Measurements from ENCODE around the gene NACC1.
"Not testable (repeated sequence)": the region's sequence is repeated elsewhere in the genome, so short reads cannot be mapped to it uniquely, and the experiment has no call there.

NACC1 gene

GRCh38 chr19:13172346-13173138 lies 54.5 kb downstream of the NACC1 start:
- Histone ChIP-seq H3K27ac (ENCODE audit: low read depth, low read length) (no peak overlapping the region), H3K9me3 (ENCODE audit: control insufficient read depth, insufficient read depth, low read length) (no peaks in the 10 kb centered on the region), H3F3A (ENCODE audit: control insufficient read depth, insufficient read depth) (peaks cover 9% of the 10 kb centered on the region), H3K4me1 (ENCODE audit: control insufficient read depth, low read length) (peaks cover 47% of the 10 kb centered on the region), H3K4me2 (ENCODE audit: low read length) (no peak overlapping the region), H3K79me2 (ENCODE audit: control insufficient read depth, low read length) (no peaks in the 10 kb centered on the region), H4K20me1 (ENCODE audit: control insufficient read depth, insufficient read depth, low read depth, low read length) (no peaks in the 10 kb centered on the region), H3K4me3 (ENCODE audit: low read length) (no peak overlapping the region), H3K36me3 (ENCODE audit: control insufficient read depth, low read length) (no peaks in the 10 kb centered on the region), H3K27me3 (ENCODE audit: control insufficient read depth, low read length) (no peaks in the 10 kb centered on the region), H3K9me2 (replicated peaks; ENCODE audit: control insufficient read depth, low read length) (no peaks in the 10 kb centered on the region)
- no peak for TF ChIP-seq EZH2phosphoT487 (IDR thresholded peaks at IDR 0.05; ENCODE audit: borderline replicate concordance, low read length)
- no peak for TF ChIP-seq CTCF (IDR thresholded peaks at IDR 0.05; ENCODE audit: low read depth, low read length, poor library complexity, severe bottlenecking)

GRCh38 chr19:13173139-13173737 lies 55.2 kb downstream of the NACC1 start:
- Histone ChIP-seq H3K4me2 (ENCODE audit: low read length) (no peak overlapping the region), H3F3A (ENCODE audit: control insufficient read depth, insufficient read depth) (peaks cover 5% of the 10 kb centered on the region; the same call in 1 of the 2 replicates), H3K9me2 (replicated peaks; ENCODE audit: control insufficient read depth, low read length) (no peaks in the 10 kb centered on the region), H3K4me1 (ENCODE audit: control insufficient read depth, low read length) (peaks cover 40% of the 10 kb centered on the region), H3K9me3 (ENCODE audit: control insufficient read depth, insufficient read depth, low read length) (no peaks in the 10 kb centered on the region), H3K4me3 (ENCODE audit: low read length) (no peak overlapping the region), H4K20me1 (ENCODE audit: control insufficient read depth, insufficient read depth, low read depth, low read length) (no peaks in the 10 kb centered on the region), H3K79me2 (ENCODE audit: control insufficient read depth, low read length) (no peaks in the 10 kb centered on the region), H3K27me3 (ENCODE audit: control insufficient read depth, low read length) (no peaks in the 10 kb centered on the region), H3K27ac (ENCODE audit: low read depth, low read length) (no peak overlapping the region), H3K36me3 (ENCODE audit: control insufficient read depth, low read length) (no peaks in the 10 kb centered on the region)
- TF ChIP-seq EZH2phosphoT487 (IDR thresholded peaks at IDR 0.05; ENCODE audit: borderline replicate concordance, low read length) (no peak), CTCF (IDR thresholded peaks at IDR 0.05; ENCODE audit: low read depth, low read length, poor library complexity, severe bottlenecking) (no peak)

- no peaks in the 10 kb centered on the region for H3K9me3 ChIP-seq (ENCODE audit: control insufficient read depth, insufficient read depth, low read length)
- H3K27ac ChIP-seq (ENCODE audit: low read depth, low read length): no peak overlapping the region
- no peak overlapping the region for H3K4me2 ChIP-seq (ENCODE audit: low read length)
- H3K4me3 ChIP-seq (ENCODE audit: low read length): no peak overlapping the region
- H3K9me2 ChIP-seq (replicated peaks; ENCODE audit: control insufficient read depth, low read length): no peaks in the 10 kb centered on the region
- TF ChIP-seq CTCF (IDR thresholded peaks at IDR 0.05; ENCODE audit: low read depth, low read length, poor library complexity, severe bottlenecking) (no peak), EZH2phosphoT487 (IDR thresholded peaks at IDR 0.05; ENCODE audit: borderline replicate concordance, low read length) (no peak)
- H3K27me3 ChIP-seq (ENCODE audit: control insufficient read depth, low read length): no peaks in the 10 kb centered on the region
- H3F3A ChIP-seq (ENCODE audit: control insufficient read depth, insufficient read depth): 0 out of 2 replicates have a peak, but pooled peaks cover 2% of the 10 kb centered on the region
- no peaks in the 10 kb centered on the region for H4K20me1 ChIP-seq (ENCODE audit: control insufficient read depth, insufficient read depth, low read depth, low read length)
- H3K79me2 ChIP-seq (ENCODE audit: control insufficient read depth, low read length): no peaks in the 10 kb centered on the region
- peaks cover 31% of the 10 kb centered on the region for H3K4me1 ChIP-seq (ENCODE audit: control insufficient read depth, low read length)
- no peaks in the 10 kb centered on the region for H3K36me3 ChIP-seq (ENCODE audit: control insufficient read depth, low read length)
These were observed 58.3 kb downstream of the NACC1 start for GRCh38 chr19:13176345-13176744.

GRCh38 chr19:13177584-13177983 lies 59.5 kb downstream of the NACC1 start:
- H3K79me2 ChIP-seq (ENCODE audit: control insufficient read depth, low read length); H3K9me2 ChIP-seq (replicated peaks; ENCODE audit: control insufficient read depth, low read length); H3K27me3 ChIP-seq (ENCODE audit: control insufficient read depth, low read length); H4K20me1 ChIP-seq (ENCODE audit: control insufficient read depth, insufficient read depth, low read depth, low read length); H3K9me3 ChIP-seq (ENCODE audit: control insufficient read depth, insufficient read depth, low read length); H3K4me3 ChIP-seq (ENCODE audit: low read length); H3F3A ChIP-seq (ENCODE audit: control insufficient read depth, insufficient read depth); H3K4me2 ChIP-seq (ENCODE audit: low read length); H3K27ac ChIP-seq (ENCODE audit: low read depth, low read length); H3K36me3 ChIP-seq (ENCODE audit: control insufficient read depth, low read length): not testable (repeated sequence)
- peaks cover 33% of the 10 kb centered on the region for H3K4me1 ChIP-seq (ENCODE audit: control insufficient read depth, low read length)

- H3K4me3 ChIP-seq (ENCODE audit: low read length); H3K27me3 ChIP-seq (ENCODE audit: control insufficient read depth, low read length); H3K9me2 ChIP-seq (replicated peaks; ENCODE audit: control insufficient read depth, low read length); H3K4me2 ChIP-seq (ENCODE audit: low read length); H4K20me1 ChIP-seq (ENCODE audit: control insufficient read depth, insufficient read depth, low read depth, low read length); H3K9me3 ChIP-seq (ENCODE audit: control insufficient read depth, insufficient read depth, low read length); H3K27ac ChIP-seq (ENCODE audit: low read depth, low read length); H3K79me2 ChIP-seq (ENCODE audit: control insufficient read depth, low read length); H3K36me3 ChIP-seq (ENCODE audit: control insufficient read depth, low read length); H3F3A ChIP-seq (ENCODE audit: control insufficient read depth, insufficient read depth): not testable (repeated sequence)
- H3K4me1 ChIP-seq (ENCODE audit: control insufficient read depth, low read length): peaks cover 25% of the 10 kb centered on the region
These were observed 60.2 kb downstream of the NACC1 start for GRCh38 chr19:13178291-13178690.
